Suppressor macrophage (primary cell): ENCODE results near the gene MYBBP1A.
A peak's percentile ranks its signal among the peaks of the same experiment; 100 is the strongest.

Source experiments
- DNase-seq, 4 experiments: peaks; one replicate each; pipeline ENCODE4 v3.0.0-alpha.2; 2020 to 2022

The MYBBP1A gene

DNA sequence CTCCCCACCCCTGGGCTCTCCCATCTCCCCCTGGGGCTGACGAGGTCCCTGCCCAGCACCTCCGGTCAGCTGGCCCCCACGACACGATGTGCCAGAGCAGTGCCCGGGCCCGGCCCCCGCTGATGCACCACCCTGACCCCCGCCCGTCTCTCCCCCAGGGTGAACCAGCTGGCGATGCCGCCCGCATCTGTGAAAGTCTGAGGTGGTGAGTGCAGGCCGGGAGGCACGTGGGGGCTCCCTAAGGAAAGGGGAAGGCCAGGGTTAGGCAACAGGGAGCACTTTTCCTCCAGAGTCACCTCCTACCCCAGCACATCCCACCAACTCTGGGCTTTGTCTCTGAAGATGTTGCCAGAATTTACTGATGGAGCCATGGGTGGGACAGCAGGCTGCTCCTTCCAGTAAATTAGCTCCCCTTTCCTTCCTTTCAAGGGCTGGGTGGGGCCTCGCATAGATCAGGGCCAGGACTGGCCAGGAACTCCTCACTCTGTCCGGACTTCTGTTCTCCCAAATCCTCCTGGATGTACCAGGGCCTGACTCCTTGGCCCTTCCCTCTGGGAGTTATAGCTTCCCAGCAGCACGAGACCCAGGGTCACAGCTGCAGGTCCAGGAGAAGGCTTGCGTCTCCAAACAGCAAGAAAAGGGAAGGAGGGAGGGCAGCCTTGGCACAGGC, 18.3 kb downstream of the MYBBP1A start:
- DNase-seq: peak; percentile 21 to 63 (median 53)

DNA sequence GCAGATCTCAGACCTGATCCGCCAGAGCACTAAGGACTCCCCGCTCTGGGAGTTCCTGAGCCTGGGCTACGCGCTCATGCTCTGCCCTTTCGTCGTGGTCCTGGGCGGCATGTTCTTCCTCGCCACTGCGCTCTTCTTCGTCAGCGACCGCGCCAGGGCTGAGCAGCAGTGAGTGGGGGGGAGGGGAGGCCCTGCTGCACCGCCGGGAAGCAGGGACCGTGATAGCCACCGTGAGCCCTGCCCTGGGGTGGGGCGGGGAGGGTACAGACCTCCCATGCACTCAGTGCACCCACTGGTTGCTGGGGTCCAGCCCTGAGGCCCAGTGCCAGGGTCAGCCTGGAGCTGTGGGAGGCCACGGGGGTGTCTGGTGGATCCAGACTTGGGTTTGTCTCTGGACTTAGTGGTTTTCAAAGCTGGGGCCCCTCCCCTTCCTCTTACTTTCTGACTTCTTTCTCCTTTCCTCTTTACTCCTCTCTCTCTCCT, 18.9 kb downstream of the MYBBP1A start:
- peak in 1 of 4 experiments; percentile 34 for DNase-seq

GRCh38 chr17:4535667-4536258, 19.4 kb downstream of the MYBBP1A start:
- DNase-seq: no peak

GRCh38 chr17:4534928-4535666, 20.1 kb downstream of the MYBBP1A start:
- no peak for DNase-seq

DNA sequence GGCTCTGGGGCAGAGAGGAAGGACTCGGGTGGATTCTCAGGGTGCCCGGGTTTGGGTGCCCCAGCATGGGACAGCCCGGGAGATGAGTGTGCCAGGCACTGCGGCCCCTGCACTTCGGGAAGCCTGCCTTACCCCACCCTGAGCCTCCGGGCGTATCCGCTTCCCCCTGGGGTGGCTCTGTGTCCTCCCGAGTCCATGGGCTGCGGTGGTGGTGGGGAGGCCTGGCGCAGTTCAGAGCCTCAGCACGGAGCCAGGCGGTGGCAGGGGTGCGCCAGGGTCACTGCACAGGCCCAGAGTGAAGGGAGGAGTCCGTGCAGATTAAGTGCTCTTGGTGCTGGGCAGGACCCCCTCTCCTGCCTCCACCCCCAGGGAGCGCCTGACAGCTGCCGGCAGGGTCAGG, 20.7 kb downstream of the MYBBP1A start:
- no peak for DNase-seq

GRCh38 chr17:4533523-4534504, 21.4 kb downstream of the MYBBP1A start:
- no peak for DNase-seq

- no peak for DNase-seq
These were observed 22.2 kb downstream of the MYBBP1A start for GRCh38 chr17:4532860-4533522.

DNA sequence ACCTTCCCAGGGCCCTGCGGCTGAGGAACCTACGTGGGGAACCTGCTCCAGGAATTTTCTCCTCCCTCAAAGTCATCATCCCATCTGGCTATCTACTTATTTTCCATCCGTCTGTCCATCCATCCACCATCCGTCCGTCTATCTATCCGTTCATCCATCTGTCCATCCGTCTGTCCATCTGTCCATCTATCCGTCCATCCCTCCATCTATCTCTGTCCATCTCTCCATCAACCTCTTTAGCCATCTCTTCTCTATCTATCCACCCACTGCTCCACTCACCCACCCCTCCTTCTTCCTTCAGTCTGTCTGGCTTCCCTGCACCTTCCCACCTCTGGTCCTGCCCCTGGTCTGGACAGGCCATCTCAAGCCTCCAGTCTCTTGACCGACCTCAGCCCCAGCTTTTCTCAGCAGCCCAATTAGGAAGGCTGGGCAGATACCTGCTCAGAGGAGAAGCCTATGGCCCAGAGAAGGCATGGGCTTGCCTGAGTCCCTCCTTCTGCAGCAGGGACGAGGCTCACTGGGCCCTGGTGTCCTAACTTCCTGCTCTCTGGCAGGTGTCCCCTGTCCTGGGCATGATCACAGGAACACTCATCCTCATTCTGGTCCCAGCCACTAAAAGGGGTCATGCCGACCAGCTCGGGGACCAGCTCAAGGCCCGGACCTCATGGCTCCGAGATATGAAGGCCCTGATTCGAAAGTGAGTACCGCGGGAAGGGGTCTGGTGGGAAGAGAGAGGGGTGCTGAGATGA, 23.0 kb downstream of the MYBBP1A start:
- DNase-seq: no peak

DNA sequence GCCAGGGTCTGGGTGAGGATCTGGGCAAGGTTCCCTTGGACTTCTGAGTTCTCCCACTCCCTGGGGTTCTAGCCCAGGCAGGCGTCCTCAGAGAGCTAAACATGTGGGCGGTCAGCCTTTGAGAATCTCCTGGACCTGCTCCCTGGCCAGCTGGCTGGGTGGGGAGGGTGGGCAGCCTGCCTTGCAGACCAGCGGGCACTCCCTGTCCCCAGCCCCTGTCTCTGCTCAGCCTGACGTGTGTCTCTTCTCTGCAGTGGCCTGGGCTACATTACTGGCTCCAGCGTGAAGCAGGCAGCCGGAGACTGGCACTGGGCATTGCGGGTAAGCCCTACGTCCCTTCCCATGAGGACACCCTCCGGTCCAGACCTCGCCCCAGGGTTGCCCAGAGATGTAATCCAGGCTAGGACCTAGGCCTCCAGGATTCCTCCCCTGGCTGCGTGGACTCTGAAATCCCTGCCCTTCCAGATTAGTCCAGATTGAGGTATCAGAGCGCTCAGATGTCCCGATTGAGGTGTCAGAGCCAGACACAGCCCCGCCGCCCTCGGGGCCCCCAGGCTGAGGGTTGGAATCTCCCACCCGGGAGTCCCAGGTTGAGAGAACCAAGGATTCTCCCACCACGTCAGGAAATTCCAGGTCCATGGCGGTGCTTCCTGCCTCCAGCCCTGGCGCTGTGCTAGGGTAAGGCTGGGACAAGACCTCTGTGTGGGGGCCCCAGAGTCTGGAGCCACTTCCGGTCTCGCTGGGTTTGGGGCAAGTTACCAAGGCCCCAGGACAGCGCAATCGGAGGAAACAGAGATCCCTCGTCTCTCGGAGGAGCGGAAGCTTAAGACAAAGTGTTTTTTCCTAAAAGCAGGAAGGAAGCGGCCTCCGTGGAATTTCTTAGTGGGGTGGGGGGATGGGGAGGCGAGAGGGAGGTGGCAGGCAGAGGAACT, 24.1 kb downstream of the MYBBP1A start:
- no peak for DNase-seq

DNA sequence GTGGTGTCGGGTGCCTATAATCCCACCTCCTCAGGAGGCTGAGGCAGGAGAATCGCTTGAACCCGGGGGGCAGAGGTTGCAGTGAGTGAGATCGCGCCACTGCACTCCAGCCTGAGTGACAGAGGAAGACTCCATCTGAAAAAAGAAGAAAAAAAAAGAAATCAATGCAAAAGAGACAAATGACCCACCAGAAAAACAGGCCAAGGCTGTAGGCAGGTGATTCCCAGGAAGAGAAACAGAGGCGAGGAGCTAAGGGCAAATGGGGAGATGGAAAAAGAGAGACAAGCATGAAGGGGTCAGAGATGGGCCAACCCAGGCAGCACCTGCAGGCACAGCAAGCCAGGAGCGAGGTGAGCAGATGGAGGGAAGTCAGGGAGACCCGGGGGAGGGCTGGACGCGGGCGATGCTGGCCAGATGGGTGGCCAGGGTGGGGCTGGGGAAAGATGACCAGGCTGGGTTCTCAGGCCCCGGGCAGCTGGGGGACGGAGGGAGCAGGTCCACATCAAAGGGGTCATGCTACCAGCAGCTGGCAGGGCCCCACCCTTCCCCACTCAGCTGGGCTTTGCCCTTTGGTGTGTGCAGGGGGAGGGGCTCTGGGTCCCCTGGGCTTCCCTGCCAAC, 25.5 kb downstream of the MYBBP1A start:
- DNase-seq: no peak

GRCh38 chr17:4527566-4528125, 27.5 kb downstream of the MYBBP1A start:
- peak in 1 of 4 experiments; percentile 14 for DNase-seq

DNA sequence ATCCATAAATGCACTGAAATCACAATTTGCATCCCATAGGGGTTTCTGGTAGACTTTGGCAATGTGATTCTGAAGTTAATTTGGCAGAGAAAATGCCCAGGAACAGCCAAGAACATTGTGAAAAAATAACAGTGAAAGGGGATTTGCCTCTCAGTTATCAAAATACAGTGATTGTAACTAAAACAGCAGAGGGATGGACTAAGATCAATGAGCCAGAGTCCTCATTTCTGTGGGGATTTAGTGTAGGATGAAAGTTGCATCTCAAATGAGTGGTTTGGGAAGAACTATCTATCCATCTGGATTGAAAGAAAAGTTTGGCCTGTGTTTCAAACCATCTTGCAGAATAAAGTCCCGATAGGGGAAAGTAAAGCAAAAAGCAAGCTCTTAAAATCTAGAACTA, 28.1 kb downstream of the MYBBP1A start:
- no peak for DNase-seq

- peak in 3 of 4 experiments; percentile 37 to 52 (median 47) for DNase-seq
These were observed 29.3 kb downstream of the MYBBP1A start for GRCh38 chr17:4525691-4526397.

DNA sequence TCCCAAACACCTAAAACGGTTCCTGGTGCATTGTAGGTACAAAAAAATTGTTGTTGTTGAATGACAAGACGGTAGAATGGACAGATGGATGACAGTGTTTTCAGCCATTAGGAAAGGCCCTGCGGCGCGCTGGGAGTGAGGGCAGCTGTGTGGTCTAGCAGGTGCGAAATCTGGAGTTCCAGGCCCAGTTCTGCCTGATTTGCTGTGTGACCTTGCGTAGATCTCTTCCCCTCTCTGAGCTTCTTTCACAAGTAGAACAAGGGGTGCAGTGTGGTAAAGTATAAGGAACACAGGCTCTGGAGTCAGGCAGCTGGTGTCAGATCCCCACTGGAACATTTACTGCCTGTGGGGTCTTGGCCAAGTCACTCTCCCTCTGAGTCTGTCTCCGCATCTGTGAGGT, 31.2 kb downstream of the MYBBP1A start:
- no peak for DNase-seq

- DNase-seq: no peak
These were observed 32.5 kb downstream of the MYBBP1A start for GRCh38 chr17:4522661-4523060.

GRCh38 chr17:4520894-4521600, 34.1 kb downstream of the MYBBP1A start:
- DNase-seq: no peak

DNA sequence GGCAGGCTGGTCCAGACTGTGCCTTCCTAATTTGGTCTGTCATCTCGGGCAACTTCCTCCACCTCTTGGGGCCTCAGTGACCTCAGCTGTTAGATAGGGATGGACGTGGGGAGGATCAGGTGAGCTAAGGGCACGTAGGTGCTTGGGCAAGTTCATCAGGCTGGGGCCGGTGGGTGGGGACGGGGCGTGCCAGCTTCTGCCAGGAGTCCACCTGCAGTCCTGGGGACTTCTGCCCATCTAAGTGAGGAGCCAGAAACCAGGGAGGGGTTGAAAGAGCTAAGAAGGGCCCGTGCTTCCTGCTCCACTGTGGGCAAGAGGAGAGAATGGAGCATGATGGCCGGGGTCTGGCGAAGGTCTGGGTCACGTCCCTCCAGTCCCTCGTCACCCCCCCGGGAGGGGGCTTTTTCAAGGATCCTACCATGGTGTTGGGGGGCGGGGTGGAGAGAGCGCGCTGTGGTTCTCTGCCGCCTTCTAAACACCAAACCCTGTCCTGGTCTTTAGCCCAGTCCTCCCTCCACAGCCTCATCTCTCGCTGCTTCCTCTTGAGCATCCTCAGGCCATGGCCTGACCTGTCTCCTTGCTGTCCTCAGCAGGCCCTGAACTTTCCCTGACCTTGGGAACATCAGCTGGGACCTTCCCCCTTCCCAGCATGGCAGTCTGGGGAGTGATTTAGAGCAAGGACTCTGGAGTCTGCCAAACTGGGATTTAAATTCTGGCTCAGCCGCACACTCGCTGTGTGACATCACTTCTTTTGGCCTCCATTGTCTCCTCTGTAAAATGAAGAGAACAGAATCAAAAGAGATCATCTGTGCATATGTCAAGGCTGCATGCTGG, 34.9 kb downstream of the MYBBP1A start:
- DNase-seq: no peak
